ENCODE measurements around the gene HOMER1.

DNA sequence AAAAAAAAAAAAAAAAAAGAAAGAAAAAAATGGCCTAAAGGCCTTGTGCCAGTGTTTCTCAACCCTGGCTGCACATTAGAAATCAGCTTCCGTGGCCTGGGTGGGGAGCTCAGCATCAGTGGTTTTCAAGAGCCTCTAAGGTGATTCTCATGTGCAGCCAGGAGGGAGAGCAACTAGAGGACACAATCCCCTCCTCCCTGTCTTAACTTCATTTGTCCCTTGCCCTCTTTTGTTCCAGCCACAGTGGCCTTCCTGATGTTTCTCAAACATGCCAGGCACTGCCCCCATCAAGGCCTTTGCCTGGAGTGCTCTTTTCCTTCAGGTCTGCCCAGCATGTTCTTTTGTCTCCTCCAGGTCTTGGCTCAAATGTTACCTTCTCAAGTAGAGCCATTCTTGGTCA, 42.4 kb downstream of the HOMER1 start:
- no peak for TF ChIP-seq CTCF (IDR thresholded peaks at IDR 0.05)
- TF ChIP-seq POLR2A (IDR thresholded peaks at IDR 0.05) = no peak
- TF ChIP-seq POLR2AphosphoS5 (IDR thresholded peaks at IDR 0.05) = no peak
- no peak for TF ChIP-seq EP300 (IDR thresholded peaks at IDR 0.05; ENCODE audit: low read depth)

Data from transverse colon (tissue), 4 donors.